Measurements from ENCODE around the gene REL. TPM values are rescaled to one million over a fixed set of nuclear protein-coding genes. Genes with fewer than 3 reads are reported as not detected.

The REL gene
- total and polyA plus RNA-seq, 9 of the 15 experiments (the other 6 are each of a cell fraction or from before 2014, with no cell fraction given): 0.63 to 8.6 (median 6.3) TPM

DNA sequence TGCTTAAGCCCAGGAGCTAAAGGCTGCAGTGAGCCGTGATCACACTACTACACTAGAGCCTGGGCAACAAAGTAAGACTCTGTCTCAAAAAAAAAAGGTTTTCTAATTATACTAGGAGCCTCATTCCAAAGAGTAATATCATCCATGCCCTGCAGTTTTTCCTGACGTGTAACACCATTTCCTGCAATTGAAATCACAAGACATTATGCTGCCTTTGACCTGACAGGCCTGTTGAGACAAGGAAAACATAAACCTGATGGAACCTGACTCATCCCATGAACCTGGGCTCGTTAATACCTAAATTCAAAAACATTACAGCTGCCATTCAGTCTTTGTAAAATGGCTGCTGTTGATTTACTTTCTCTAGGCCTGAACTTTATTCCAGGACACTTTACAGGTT lies 77.4 kb downstream of the REL start:
- 43% methylated on average over 3 of the region's 3 CpGs for WGBS (ENCODE audit: insufficient coverage, low coverage, missing lambda C conversion rate)
- no peaks in the 10 kb centered on the region for H3K9me3 ChIP-seq (replicated peaks; ENCODE audit: control insufficient read depth, insufficient read depth, low read depth, low read length)
- H3K9me1 ChIP-seq (ENCODE audit: control insufficient read depth, insufficient read depth, low read length): no peaks in the 10 kb centered on the region
- no peaks in the 10 kb centered on the region for H3K27me3 ChIP-seq (ENCODE audit: control insufficient read depth in 2 of 2, insufficient read depth in 2 of 2, low read length in 2 of 2)
- ChIA-PET POLR2A (interaction anchor here (0.8 kb wide), 1 partner anchor 174 kb away, joined by 3 read pairs; no protein-coding TSS in a partner anchor), CTCF (ENCODE audit: low intra/inter-chr PET ratio) (no interaction called here)
- H3K36me3 ChIP-seq (ENCODE audit: control insufficient read depth, insufficient read depth, low read length): no peaks in the 10 kb centered on the region; the same call in 2 of the 3 replicates
- no TSS peak for BruUV-seq (replicated peaks)
- DNase-seq (ENCODE audit: extremely low read depth in 1 of 4, low spot score in 3 of 4): no peak
- no peak for TF ChIP-seq ZBTB8A (IDR thresholded peaks at IDR 0.05; ENCODE audit: partially characterized antibody)
- no peak for TF ChIP-seq SMARCE1 (IDR thresholded peaks at IDR 0.05)
- no peak overlapping the region for H3K4me3 ChIP-seq
- H4K20me1 ChIP-seq (replicated peaks; ENCODE audit: control insufficient read depth, insufficient read depth, low read length): no peaks in the 10 kb centered on the region
- no peak for FAIRE-seq
- no peak overlapping the region for H2AFZ ChIP-seq (ENCODE audit: low read depth, low read length)
- no peaks in the 10 kb centered on the region; a peak in 1 of 5 replicates for H3K4me1 ChIP-seq (replicated peaks in 1 of 2; ENCODE audit: control insufficient read depth in 2 of 2, insufficient read depth in 2 of 2, low read length in 2 of 2)
- in situ Hi-C loops (cut with MboI) (no loop called here), intact Hi-C loops (cut with micrococcal nuclease) (no loop called here)
- no peak overlapping the region for H3K9ac ChIP-seq (ENCODE audit: insufficient read depth in 1 of 2, low read depth in 2 of 2, low read length in 2 of 2)
- H3K79me2 ChIP-seq (ENCODE audit: control insufficient read depth, insufficient read depth, low read length): no peaks in the 10 kb centered on the region
- H3K4me2 ChIP-seq (ENCODE audit: insufficient read depth, low read length): no peak overlapping the region
- no peak overlapping the region for H3K27ac ChIP-seq (ENCODE audit: extremely low read depth, low read depth, low read length)
- no peak for ATAC-seq

DNA sequence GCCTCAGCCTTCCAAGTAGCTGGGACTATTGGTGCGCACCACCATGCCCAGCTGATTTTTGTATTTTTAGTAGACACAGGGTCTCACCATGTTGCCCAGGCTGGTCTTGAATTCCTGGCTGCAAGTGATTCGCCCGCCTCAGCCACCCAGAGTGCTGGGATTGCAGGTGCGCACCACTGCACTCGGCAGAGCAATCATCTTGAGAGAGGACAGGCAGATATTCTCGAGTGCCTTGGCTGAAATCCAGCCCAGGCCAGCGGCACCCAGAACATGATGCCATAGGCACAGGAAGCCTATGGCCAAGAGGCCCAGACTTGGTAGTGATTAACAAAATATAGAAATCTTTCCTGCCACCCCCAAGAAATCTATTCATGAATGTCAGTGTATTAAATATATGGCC lies 78.1 kb downstream of the REL start:
- WGBS (ENCODE audit: insufficient coverage, low coverage, missing lambda C conversion rate): 80% methylated on average over 7 of the region's 7 CpGs
- Histone ChIP-seq H3K4me3 (no peak overlapping the region), H3K4me2 (ENCODE audit: insufficient read depth, low read length) (no peak overlapping the region), H3K9me1 (ENCODE audit: control insufficient read depth, insufficient read depth, low read length) (no peaks in the 10 kb centered on the region), H3K36me3 (ENCODE audit: control insufficient read depth, insufficient read depth, low read length) (no peaks in the 10 kb centered on the region), H3K9me3 (replicated peaks; ENCODE audit: control insufficient read depth, insufficient read depth, low read depth, low read length) (no peaks in the 10 kb centered on the region), H3K4me1 (replicated peaks in 1 of 2; ENCODE audit: control insufficient read depth in 2 of 2, insufficient read depth in 2 of 2, low read length in 2 of 2) (no peaks in the 10 kb centered on the region; a peak in 1 of 5 replicates), H4K20me1 (replicated peaks; ENCODE audit: control insufficient read depth, insufficient read depth, low read length) (no peaks in the 10 kb centered on the region), H2AFZ (ENCODE audit: low read depth, low read length) (no peak overlapping the region), H3K27me3 (ENCODE audit: control insufficient read depth in 2 of 2, insufficient read depth in 2 of 2, low read length in 2 of 2) (no peaks in the 10 kb centered on the region), H3K9ac (ENCODE audit: insufficient read depth in 1 of 2, low read depth in 2 of 2, low read length in 2 of 2) (no peak overlapping the region), H3K27ac (ENCODE audit: extremely low read depth, low read depth, low read length) (no peak overlapping the region), H3K79me2 (ENCODE audit: control insufficient read depth, insufficient read depth, low read length) (no peaks in the 10 kb centered on the region)
- intact Hi-C loops (cut with micrococcal nuclease) (no loop called here), in situ Hi-C loops (cut with MboI) (no loop called here)
- BruUV-seq (replicated peaks): no TSS peak
- no peak for TF ChIP-seq REST (IDR thresholded peaks at IDR 0.05; ENCODE audit: borderline replicate concordance)
- TF ChIP-seq REST (CRISPR knock-in tag; IDR thresholded peaks at IDR 0.05; ENCODE audit: low read depth): no peak
- no peak for TF ChIP-seq CHD1 (IDR thresholded peaks at IDR 0.05; ENCODE audit: low read length)
- no peak for TF ChIP-seq CCNT2 (IDR thresholded peaks at IDR 0.05; ENCODE audit: borderline replicate concordance, extremely low read depth, insufficient read length, low read depth, low read length)
- CTCF ChIA-PET (ENCODE audit: low intra/inter-chr PET ratio): no interaction called here
- no peak for DNase-seq (ENCODE audit: extremely low read depth in 1 of 4, low spot score in 3 of 4)
- no peak for ATAC-seq
- POLR2A ChIA-PET: no interaction called here
- no peak for FAIRE-seq
